OCI-LY1 (cell line): ENCODE data around the gene KCNA3.

ENCODE experiments used
- H2AFZ ChIP-seq: fragments of 200-600 bp; sonication (generic), shearing (Covaris generic); 2 replicates; pipeline ENCODE4 v1.6.0; 2014; ENCODE audit warnings: antibody characterized with exemption, mild to moderate bottlenecking, low read length
- H3F3A ChIP-seq: fragments of 200-600 bp; sonication (generic), shearing (Covaris generic); 2 replicates; pipeline ENCODE4 v1.6.0; 2014; ENCODE audit warnings: mild to moderate bottlenecking, antibody characterized with exemption, low read length, moderate library complexity; ENCODE audit not compliant: insufficient read depth
- H3K27ac ChIP-seq: fragments of 200-600 bp; sonication (generic); 2 replicates; pipeline ENCODE4 v1.5.1; 2014; ENCODE audit warnings: low read length, mixed run types, mild to moderate bottlenecking, low read depth; ENCODE audit not compliant: poor library complexity, severe bottlenecking
- H3K27me3 ChIP-seq: fragments of 200-600 bp; sonication (generic); 2 replicates; pipeline ENCODE4 v1.6.0; 2014; ENCODE audit warnings: antibody characterized with exemption, mild to moderate bottlenecking, low read length, moderate library complexity; ENCODE audit not compliant: insufficient read depth
- H3K36me3 ChIP-seq: fragments of 200-600 bp; sonication (generic); 2 replicates; pipeline ENCODE4 v1.6.1; 2014; ENCODE audit warnings: mild to moderate bottlenecking, antibody characterized with exemption, low read length, moderate library complexity, mixed read lengths; ENCODE audit not compliant: insufficient read depth
- H3K4me1 ChIP-seq: fragments of 200-600 bp; sonication (generic); 2 replicates; pipeline ENCODE4 v1.5.1; 2014; ENCODE audit warnings: mild to moderate bottlenecking, low read length, moderate library complexity; ENCODE audit not compliant: insufficient read depth, severe bottlenecking
- H3K4me2 ChIP-seq: fragments of 200-600 bp; sonication (generic), shearing (Covaris generic); 2 replicates; pipeline ENCODE4 v1.6.1; 2014; ENCODE audit warnings: low read length
- H3K4me3 ChIP-seq: fragments of 200-600 bp; sonication (generic); 2 replicates; pipeline ENCODE4 v1.5.1; 2014; ENCODE audit warnings: low read length, low read depth, mild to moderate bottlenecking, mixed read lengths; ENCODE audit not compliant: poor library complexity, severe bottlenecking
- H3K79me2 ChIP-seq: fragments of 200-600 bp; shearing (Covaris generic); 2 replicates; pipeline ENCODE4 v1.6.1; 2016; ENCODE audit warnings: mixed run types, low read length, mixed read lengths; ENCODE audit not compliant: insufficient read depth
- H3K9ac ChIP-seq: fragments of 200-600 bp; sonication (generic), shearing (Covaris generic); 2 replicates; pipeline ENCODE4 v1.6.1; 2014; ENCODE audit warnings: mild to moderate bottlenecking, low read length, mixed read lengths
- H3K9me2 ChIP-seq: fragments of 200-600 bp; sonication (generic), shearing (Covaris generic); 2 replicates; pipeline ENCODE4 v1.6.1; 2014; ENCODE audit warnings: low read depth, mild to moderate bottlenecking, low read length, mixed read lengths
- H3K9me3 ChIP-seq: fragments of 200-600 bp; shearing (Covaris generic); 2 replicates; pipeline ENCODE4 v1.6.1; 2014; ENCODE audit warnings: low read length, mixed read lengths
- H4K20me1 ChIP-seq: fragments of 200-600 bp; sonication (generic), shearing (Covaris generic); 2 replicates; pipeline ENCODE4 v1.6.0; 2016; ENCODE audit warnings: mild to moderate bottlenecking, low read length; ENCODE audit not compliant: insufficient read depth
- EZH2 ChIP-seq: fragments of 200-600 bp; sonication (generic), shearing (Covaris generic); IDR thresholded peaks from 2 replicates; pipeline ENCODE4 v1.8.0; 2017; ENCODE audit warnings: borderline replicate concordance, mixed run types, mild to moderate bottlenecking, antibody characterized with exemption, low read length, moderate library complexity, mixed read lengths
- TF ChIP-seq, protein P1 (sequence below): fragments of 200-600 bp; sonication (generic), shearing (Covaris generic); IDR thresholded peaks from 2 replicates; pipeline ENCODE4 v1.5.1; 2017; ENCODE audit warnings: mild to moderate bottlenecking, antibody characterized with exemption, low read length, moderate library complexity, mixed read lengths

Gene KCNA3

DNA sequence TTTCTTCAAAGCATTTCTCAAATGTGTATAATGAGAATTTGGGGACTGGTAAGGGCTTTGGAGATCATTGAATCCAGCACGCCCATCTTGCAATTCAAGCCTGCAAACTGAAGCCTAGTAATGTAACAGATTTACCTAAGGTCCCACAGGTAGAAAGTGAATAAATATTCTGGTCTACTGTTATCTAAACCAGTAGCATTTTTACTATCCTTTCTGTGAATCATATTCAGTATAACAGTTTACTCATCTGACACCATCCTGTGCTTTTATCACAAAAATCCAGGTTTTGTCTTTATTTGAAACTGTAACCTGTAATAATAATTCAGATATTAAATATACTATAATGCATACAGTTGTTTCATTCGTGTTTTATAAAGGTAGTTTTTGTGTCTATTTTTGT, 17.4 kb downstream of the KCNA3 start:
- Histone ChIP-seq H3K9ac (no peak overlapping the region), H3K4me2 (no peak overlapping the region), H2AFZ (no peak overlapping the region), H3K9me2 (no peaks in the 10 kb centered on the region), H3K36me3 (no peaks in the 10 kb centered on the region; the same call in none of the 2 replicates), H3K4me1 (no peaks in the 10 kb centered on the region), H3K27me3 (no peaks in the 10 kb centered on the region), H3K79me2 (no peaks in the 10 kb centered on the region), H4K20me1 (no peaks in the 10 kb centered on the region), H3F3A (0 out of 2 replicates have a peak, but pooled peaks cover 4% of the 10 kb centered on the region), H3K4me3 (no peak overlapping the region), H3K9me3 (no peaks in the 10 kb centered on the region), H3K27ac (no peak overlapping the region)
- TF ChIP-seq EZH2 = no peak
- TF ChIP-seq, protein P1, sequence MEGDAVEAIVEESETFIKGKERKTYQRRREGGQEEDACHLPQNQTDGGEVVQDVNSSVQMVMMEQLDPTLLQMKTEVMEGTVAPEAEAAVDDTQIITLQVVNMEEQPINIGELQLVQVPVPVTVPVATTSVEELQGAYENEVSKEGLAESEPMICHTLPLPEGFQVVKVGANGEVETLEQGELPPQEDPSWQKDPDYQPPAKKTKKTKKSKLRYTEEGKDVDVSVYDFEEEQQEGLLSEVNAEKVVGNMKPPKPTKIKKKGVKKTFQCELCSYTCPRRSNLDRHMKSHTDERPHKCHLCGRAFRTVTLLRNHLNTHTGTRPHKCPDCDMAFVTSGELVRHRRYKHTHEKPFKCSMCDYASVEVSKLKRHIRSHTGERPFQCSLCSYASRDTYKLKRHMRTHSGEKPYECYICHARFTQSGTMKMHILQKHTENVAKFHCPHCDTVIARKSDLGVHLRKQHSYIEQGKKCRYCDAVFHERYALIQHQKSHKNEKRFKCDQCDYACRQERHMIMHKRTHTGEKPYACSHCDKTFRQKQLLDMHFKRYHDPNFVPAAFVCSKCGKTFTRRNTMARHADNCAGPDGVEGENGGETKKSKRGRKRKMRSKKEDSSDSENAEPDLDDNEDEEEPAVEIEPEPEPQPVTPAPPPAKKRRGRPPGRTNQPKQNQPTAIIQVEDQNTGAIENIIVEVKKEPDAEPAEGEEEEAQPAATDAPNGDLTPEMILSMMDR = no peak

DNA sequence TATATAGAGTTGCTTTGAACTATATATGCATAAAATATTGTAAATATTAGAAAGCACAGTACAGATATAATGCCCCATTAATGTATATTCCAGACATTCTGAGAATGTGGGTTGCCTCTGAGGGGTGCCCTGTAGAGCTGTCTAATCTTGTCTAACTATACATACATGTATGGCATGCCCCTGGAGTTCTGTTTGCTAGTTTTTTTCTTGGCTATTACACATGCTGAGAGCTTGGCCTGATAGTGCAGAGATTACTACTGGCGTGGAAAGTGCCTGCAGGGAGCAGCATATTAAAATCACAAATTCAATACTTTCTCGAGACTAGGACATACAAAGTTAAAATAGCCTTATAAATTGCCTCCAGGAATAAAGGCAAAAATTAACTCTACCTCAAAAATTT, 24.1 kb downstream of the KCNA3 start:
- Histone ChIP-seq H3K79me2 (no peaks in the 10 kb centered on the region), H3K4me2 (no peak overlapping the region), H3K27ac (no peak overlapping the region), H3K27me3 (no peaks in the 10 kb centered on the region), H3K9me2 (no peaks in the 10 kb centered on the region), H3K9ac (no peak overlapping the region), H2AFZ (no peak overlapping the region), H3K4me1 (no peaks in the 10 kb centered on the region), H4K20me1 (no peaks in the 10 kb centered on the region), H3K9me3 (no peaks in the 10 kb centered on the region), H3K4me3 (no peak overlapping the region), H3F3A (no peaks in the 10 kb centered on the region), H3K36me3 (no peaks in the 10 kb centered on the region)
- TF ChIP-seq, protein P1 = no peak
- TF ChIP-seq EZH2 = no peak

GRCh38 chr1:110648417-110648816, 26.3 kb downstream of the KCNA3 start:
- H2AFZ ChIP-seq = no peak overlapping the region
- no peak overlapping the region for H3K4me2 ChIP-seq
- H3K4me3 ChIP-seq = no peak overlapping the region
- no peaks in the 10 kb centered on the region for H3F3A ChIP-seq
- H3K9me3 ChIP-seq = no peaks in the 10 kb centered on the region
- H3K36me3 ChIP-seq = no peaks in the 10 kb centered on the region
- no peaks in the 10 kb centered on the region for H3K9me2 ChIP-seq
- no peaks in the 10 kb centered on the region for H3K4me1 ChIP-seq
- H3K27ac ChIP-seq = no peak overlapping the region
- no peak overlapping the region for H3K9ac ChIP-seq
- H3K79me2 ChIP-seq = no peaks in the 10 kb centered on the region
- TF ChIP-seq EZH2 = no peak
- TF ChIP-seq, protein P1 = no peak
- no peaks in the 10 kb centered on the region for H3K27me3 ChIP-seq
- no peaks in the 10 kb centered on the region for H4K20me1 ChIP-seq
